Parathyroid adenoma (tissue), 2 donors: ENCODE measurements around the gene LINGO3.

Experiments used
- H2AFZ ChIP-seq: fragments of 300-600 bp; sonication (generic); one replicate; pipeline ENCODE4 v1.7.0; 2017; ENCODE audit warnings: antibody characterized with exemption, mild to moderate bottlenecking
- H3K27ac ChIP-seq: fragments of 300-600 bp; sonication (generic); one replicate; pipeline ENCODE4 v1.7.0; 2017
- H3K27me3 ChIP-seq: fragments of 300-600 bp; sonication (generic); one replicate; pipeline ENCODE4 v1.7.0; 2017; ENCODE audit warnings: low read length; ENCODE audit not compliant: control insufficient read depth, insufficient read depth
- H3K36me3 ChIP-seq: fragments of 300-600 bp; sonication (generic); one replicate; pipeline ENCODE4 v1.7.0; 2017; ENCODE audit warnings: low read length; ENCODE audit not compliant: control insufficient read depth, insufficient read depth
- H3K4me1 ChIP-seq: fragments of 300-600 bp; sonication (generic); one replicate; pipeline ENCODE4 v1.7.0; 2017; ENCODE audit warnings: control low read depth
- H3K4me2 ChIP-seq: fragments of 300-600 bp; sonication (generic); one replicate; pipeline ENCODE4 v1.7.0; 2017; ENCODE audit warnings: low read length
- H3K4me3 ChIP-seq: fragments of 300-600 bp; sonication (generic); one replicate; pipeline ENCODE4 v1.7.0; 2017; ENCODE audit warnings: low read depth, low read length
- H3K79me2 ChIP-seq: fragments of 300-600 bp; sonication (generic); one replicate; pipeline ENCODE4 v1.7.0; 2017; ENCODE audit warnings: control low read depth
- H3K9ac ChIP-seq: fragments of 300-600 bp; sonication (generic); one replicate; pipeline ENCODE4 v1.7.0; 2017; ENCODE audit warnings: mild to moderate bottlenecking
- H3K9me3 ChIP-seq: fragments of 300-600 bp; sonication (generic); one replicate; pipeline ENCODE4 v1.7.0; 2017; ENCODE audit warnings: low read length; ENCODE audit not compliant: control insufficient read depth
- CTCF ChIP-seq: fragments of 300-600 bp; sonication (generic); IDR thresholded peaks from one replicate; pipeline ENCODE4 v1.7.0; 2017; ENCODE audit warnings: antibody characterized with exemption, mild to moderate bottlenecking
- donor health status: primary hyperparathyroidism.

The LINGO3 gene

GRCh38 chr19:2320049-2320448, 12.1 kb upstream of the LINGO3 start:
- Histone ChIP-seq H2AFZ (no peak overlapping the region), H3K9ac (no peak overlapping the region), H3K9me3 (no peaks in the 10 kb centered on the region), H3K4me3 (no peak overlapping the region), H3K79me2 (no peaks in the 10 kb centered on the region), H3K4me1 (no peaks in the 10 kb centered on the region), H3K4me2 (no peak overlapping the region), H3K27me3 (no peaks in the 10 kb centered on the region), H3K27ac (no peak overlapping the region), H3K36me3 (no peaks in the 10 kb centered on the region)
- TF ChIP-seq CTCF: no peak

- Histone ChIP-seq H3K27ac (no peak overlapping the region), H3K27me3 (no peaks in the 10 kb centered on the region), H3K4me1 (no peaks in the 10 kb centered on the region), H2AFZ (no peak overlapping the region), H3K36me3 (no peaks in the 10 kb centered on the region), H3K9ac (no peak overlapping the region), H3K9me3 (no peaks in the 10 kb centered on the region), H3K4me2 (no peak overlapping the region), H3K79me2 (no peaks in the 10 kb centered on the region), H3K4me3 (no peak overlapping the region)
- no peak for TF ChIP-seq CTCF
Observed at GRCh38 chr19:2319551-2319950, 11.6 kb upstream of the LINGO3 start.

- no peaks in the 10 kb centered on the region for H3K36me3 ChIP-seq
Observed at GRCh38 chr19:2318923-2319322, 11.0 kb upstream of the LINGO3 start.

GRCh38 chr19:2317756-2318155, 9.8 kb upstream of the LINGO3 start:
- no peaks in the 10 kb centered on the region for H3K9me3 ChIP-seq
- H3K4me3 ChIP-seq: no peak overlapping the region
- H3K36me3 ChIP-seq: no peaks in the 10 kb centered on the region
- no peak overlapping the region for H3K4me2 ChIP-seq
- H3K4me1 ChIP-seq: no peaks in the 10 kb centered on the region
- H3K9ac ChIP-seq: no peak overlapping the region
- no peaks in the 10 kb centered on the region for H3K79me2 ChIP-seq
- no peaks in the 10 kb centered on the region for H3K27me3 ChIP-seq
- no peak for TF ChIP-seq CTCF
- H2AFZ ChIP-seq: no peak overlapping the region
- H3K27ac ChIP-seq: no peak overlapping the region

More at GRCh38 chr19:2318923-2319322, 11.0 kb upstream of the LINGO3 start:
- no peak overlapping the region for H3K27ac ChIP-seq
- H3K9ac ChIP-seq: no peak overlapping the region
- no peak overlapping the region for H3K4me2 ChIP-seq
- H3K4me1 ChIP-seq: no peaks in the 10 kb centered on the region
- no peaks in the 10 kb centered on the region for H3K79me2 ChIP-seq
- H2AFZ ChIP-seq: no peak overlapping the region
- no peaks in the 10 kb centered on the region for H3K27me3 ChIP-seq
- H3K4me3 ChIP-seq: no peak overlapping the region
- TF ChIP-seq CTCF: no peak
- H3K9me3 ChIP-seq: no peaks in the 10 kb centered on the region

GRCh38 chr19:2317300-2317699, 9.3 kb upstream of the LINGO3 start:
- no peaks in the 10 kb centered on the region for H3K4me1 ChIP-seq
- H3K9ac ChIP-seq: no peak overlapping the region
- H3K4me2 ChIP-seq: no peak overlapping the region
- H3K27ac ChIP-seq: no peak overlapping the region
- H3K4me3 ChIP-seq: no peak overlapping the region
- H3K27me3 ChIP-seq: no peaks in the 10 kb centered on the region
- no peaks in the 10 kb centered on the region for H3K9me3 ChIP-seq
- TF ChIP-seq CTCF: no peak
- H3K36me3 ChIP-seq: no peaks in the 10 kb centered on the region
- H2AFZ ChIP-seq: no peak overlapping the region
- no peaks in the 10 kb centered on the region for H3K79me2 ChIP-seq
